Measurements from ENCODE around the gene AKNA.

GRCh38 chr9:114301798-114302565, 85.8 kb downstream of the AKNA start:
- no peak for TF ChIP-seq POLR2A (IDR thresholded peaks at IDR 0.05; ENCODE audit: low read depth, low read length)
- no peak for TF ChIP-seq TAF1 (IDR thresholded peaks at IDR 0.05; ENCODE audit: borderline replicate concordance, low read depth, low read length)
